Dendritic cell treated with granulocyte-macrophage colony-stimulating factor and Interleukin-4, amounts not matched to agents 40 ng/mL and 50 ng/mL, for 4 days (primary cell): ENCODE results near the gene MAN2A1.
A peak's percentile ranks its signal among the peaks of the same experiment; 100 is the strongest.

Source experiments
- H3K27ac Mint-ChIP-seq: one replicate; pipeline ENCODE4 v1.8.0; 2022; ENCODE audit warnings: mild to moderate bottlenecking, mixed read lengths
- H3K27me3 Mint-ChIP-seq: one replicate; pipeline ENCODE4 v1.8.0; 2022; ENCODE audit warnings: mild to moderate bottlenecking, mixed read lengths
- H3K36me3 Mint-ChIP-seq: one replicate; pipeline ENCODE4 v1.8.0; 2022; ENCODE audit warnings: low read depth, mixed read lengths
- H3K4me1 Mint-ChIP-seq: one replicate; pipeline ENCODE4 v1.8.0; 2022; ENCODE audit warnings: low read depth, mixed read lengths
- H3K4me3 Mint-ChIP-seq: one replicate; pipeline ENCODE4 v1.8.0; 2022; ENCODE audit warnings: mild to moderate bottlenecking, moderate library complexity, mixed read lengths
- H3K9me3 Mint-ChIP-seq: one replicate; pipeline ENCODE4 v1.8.0; 2022; ENCODE audit warnings: mixed read lengths
- intact Hi-C: fragments of 100-400 bp; cut with micrococcal nuclease; formaldehyde crosslinking; loops from one replicate; pipeline ENCODE4 v1.15.0; 2022

The MAN2A1 gene

GRCh38 chr5:109689740-109690241 is at the start of gene MAN2A1:
TSS of gene MAN2A1 (plus strand) at chr5:109689927. CDS start at chr5:109690418, 491 bp downstream.
- no peaks in the 10 kb centered on the region for H3K9me3 Mint-ChIP-seq
- H3K27ac Mint-ChIP-seq: peak within 1 kb of the TSS; percentile 93
- H3K27me3 Mint-ChIP-seq: no peaks in the 10 kb centered on the region
- peaks cover 18% of the 10 kb centered on the region for H3K36me3 Mint-ChIP-seq
- intact Hi-C loops: loop anchor here (1.0 to 10.0 kb wide), 5 partner anchors 33 to 1305 kb away; partner anchors contain the start of gene FBXL17
- H3K4me1 Mint-ChIP-seq: peaks cover 38% of the 10 kb centered on the region
- peak within 1 kb of the TSS; percentile 94 for H3K4me3 Mint-ChIP-seq

- intact Hi-C loops: no loop called here
- Mint-ChIP-seq H3K27me3 (peaks cover 5% of the 10 kb centered on the region), H3K36me3 (no peaks in the 10 kb centered on the region), H3K4me3 (no peak overlapping the region), H3K9me3 (peaks cover 31% of the 10 kb centered on the region), H3K27ac (no peak overlapping the region), H3K4me1 (peaks cover 28% of the 10 kb centered on the region)
These were observed 48.8 kb upstream of the MAN2A1 start for GRCh38 chr5:109640976-109641375.

DNA sequence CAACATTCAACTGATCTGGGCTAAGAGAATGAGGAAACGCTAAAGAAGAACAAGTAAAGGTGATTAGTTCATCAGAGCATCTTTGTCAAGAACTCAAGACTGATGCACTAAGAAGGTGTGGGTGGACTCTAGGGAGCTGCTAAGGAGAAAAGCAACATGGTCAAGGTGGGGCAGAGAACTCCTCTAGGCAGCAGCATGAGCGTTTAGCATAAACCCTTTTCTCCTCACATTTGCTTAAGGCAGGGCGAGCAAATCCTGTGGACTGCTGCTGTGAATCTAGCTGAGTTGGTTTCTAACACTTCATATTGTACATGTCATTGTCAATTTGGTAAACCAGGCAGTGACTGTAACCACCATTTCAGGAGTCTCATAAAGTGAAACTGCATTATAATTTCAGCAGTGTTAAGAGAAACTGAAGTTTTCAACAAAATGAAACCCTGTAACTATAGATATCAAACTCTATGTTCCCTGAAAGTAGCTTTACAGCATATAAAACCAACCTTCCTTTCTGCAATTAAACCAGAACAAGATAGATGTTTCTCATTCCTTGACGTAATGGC is 45.9 kb upstream of the MAN2A1 start:
- intact Hi-C loops: no loop called here
- Mint-ChIP-seq H3K9me3 (peaks cover 31% of the 10 kb centered on the region), H3K4me1 (peaks cover 6% of the 10 kb centered on the region), H3K27me3 (no peaks in the 10 kb centered on the region), H3K4me3 (no peak overlapping the region), H3K36me3 (no peaks in the 10 kb centered on the region), H3K27ac (no peak overlapping the region)

GRCh38 chr5:109644829-109645228 is 44.9 kb upstream of the MAN2A1 start:
- Mint-ChIP-seq H3K4me1 (no peaks in the 10 kb centered on the region), H3K36me3 (no peaks in the 10 kb centered on the region), H3K27ac (no peak overlapping the region), H3K9me3 (peaks cover 24% of the 10 kb centered on the region), H3K27me3 (no peaks in the 10 kb centered on the region), H3K4me3 (no peak overlapping the region)
- intact Hi-C loops: no loop called here

GRCh38 chr5:109645707-109646192 is 44.0 kb upstream of the MAN2A1 start:
- no peaks in the 10 kb centered on the region for H3K27me3 Mint-ChIP-seq
- no peaks in the 10 kb centered on the region for H3K4me1 Mint-ChIP-seq
- H3K9me3 Mint-ChIP-seq: peaks cover 15% of the 10 kb centered on the region
- no peak overlapping the region for H3K27ac Mint-ChIP-seq
- intact Hi-C loops: no loop called here
- no peak overlapping the region for H3K4me3 Mint-ChIP-seq
- no peaks in the 10 kb centered on the region for H3K36me3 Mint-ChIP-seq

DNA sequence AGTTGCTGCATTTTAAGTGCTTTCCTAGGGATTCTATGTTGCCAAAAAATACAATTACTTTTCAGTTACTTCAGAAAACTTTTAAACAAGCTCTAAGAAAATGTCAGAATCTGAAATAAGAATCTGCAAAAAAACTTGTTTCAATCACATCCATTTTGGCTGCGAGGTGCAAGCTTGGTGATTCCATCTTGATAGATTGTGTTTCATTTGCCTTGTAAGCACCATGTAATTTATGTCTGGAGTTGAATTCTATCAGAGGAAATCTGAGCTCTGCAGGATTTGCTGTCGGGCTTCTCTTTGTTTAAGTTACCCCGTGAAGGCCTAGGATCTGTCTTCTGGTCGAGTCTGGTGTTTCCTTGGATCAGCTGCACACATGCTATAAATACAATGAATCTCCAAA is 40.4 kb upstream of the MAN2A1 start:
- no peaks in the 10 kb centered on the region for H3K9me3 Mint-ChIP-seq
- intact Hi-C loops: no loop called here
- H3K4me1 Mint-ChIP-seq: peaks cover 8% of the 10 kb centered on the region
- H3K4me3 Mint-ChIP-seq: no peak overlapping the region
- no peaks in the 10 kb centered on the region for H3K36me3 Mint-ChIP-seq
- peaks cover 4% of the 10 kb centered on the region for H3K27me3 Mint-ChIP-seq
- no peak overlapping the region for H3K27ac Mint-ChIP-seq

DNA sequence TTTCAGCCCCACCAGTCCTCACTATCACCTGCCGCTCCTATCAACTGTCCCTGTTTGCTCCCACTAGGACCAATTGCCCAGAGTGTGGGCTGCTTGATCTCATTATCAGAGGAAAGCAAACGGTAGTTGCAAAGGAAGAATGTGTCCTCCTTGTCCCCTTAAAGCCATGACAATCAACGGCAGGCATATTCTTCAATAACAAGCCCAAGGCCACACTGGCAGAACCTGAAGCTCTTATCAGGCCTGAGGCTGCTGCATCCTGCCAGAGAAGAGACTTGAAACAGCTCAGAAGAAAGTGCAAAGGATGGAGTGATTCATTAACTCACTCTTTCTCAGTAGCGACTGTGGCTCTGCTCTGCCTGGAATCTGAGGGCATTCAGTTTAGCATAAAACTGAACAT is 39.2 kb upstream of the MAN2A1 start:
- Mint-ChIP-seq H3K9me3 (no peaks in the 10 kb centered on the region), H3K36me3 (no peaks in the 10 kb centered on the region), H3K27ac (no peak overlapping the region), H3K4me1 (peaks cover 15% of the 10 kb centered on the region), H3K27me3 (peaks cover 6% of the 10 kb centered on the region), H3K4me3 (no peak overlapping the region)
- intact Hi-C loops: loop anchor here (10.0 kb wide), 1 partner anchor 146 kb away; no protein-coding TSS in a partner anchor

GRCh38 chr5:109652096-109652495 is 37.6 kb upstream of the MAN2A1 start:
- H3K27me3 Mint-ChIP-seq: peaks cover 6% of the 10 kb centered on the region
- H3K4me3 Mint-ChIP-seq: no peak overlapping the region
- no peaks in the 10 kb centered on the region for H3K9me3 Mint-ChIP-seq
- intact Hi-C loops: loop anchor here (10.0 kb wide), 1 partner anchor 147 kb away; no protein-coding TSS in a partner anchor
- no peaks in the 10 kb centered on the region for H3K36me3 Mint-ChIP-seq
- H3K27ac Mint-ChIP-seq: no peak overlapping the region
- H3K4me1 Mint-ChIP-seq: peaks cover 31% of the 10 kb centered on the region

GRCh38 chr5:109653042-109653441 is 36.7 kb upstream of the MAN2A1 start:
- H3K4me1 Mint-ChIP-seq: peaks cover 35% of the 10 kb centered on the region
- intact Hi-C loops: loop anchor here (10.0 kb wide), 1 partner anchor 148 kb away; no protein-coding TSS in a partner anchor
- no peaks in the 10 kb centered on the region for H3K9me3 Mint-ChIP-seq
- H3K36me3 Mint-ChIP-seq: no peaks in the 10 kb centered on the region
- no peak overlapping the region for H3K27ac Mint-ChIP-seq
- H3K27me3 Mint-ChIP-seq: peaks cover 6% of the 10 kb centered on the region
- no peak overlapping the region for H3K4me3 Mint-ChIP-seq

- Mint-ChIP-seq H3K27ac (no peak overlapping the region), H3K4me3 (no peak overlapping the region), H3K36me3 (no peaks in the 10 kb centered on the region), H3K4me1 (peaks cover 35% of the 10 kb centered on the region), H3K9me3 (no peaks in the 10 kb centered on the region), H3K27me3 (peaks cover 6% of the 10 kb centered on the region)
- intact Hi-C loops: loop anchor here (10.0 kb wide), 1 partner anchor 149 kb away; no protein-coding TSS in a partner anchor
These were observed 36.0 kb upstream of the MAN2A1 start for GRCh38 chr5:109653561-109654239.

GRCh38 chr5:109654455-109654854 is 35.3 kb upstream of the MAN2A1 start:
- Mint-ChIP-seq H3K4me3 (no peak overlapping the region), H3K4me1 (peaks cover 35% of the 10 kb centered on the region), H3K9me3 (no peaks in the 10 kb centered on the region), H3K27me3 (peaks cover 6% of the 10 kb centered on the region), H3K27ac (peak overlapping the region; percentile 41), H3K36me3 (no peaks in the 10 kb centered on the region)
- intact Hi-C loops: loop anchor here (10.0 kb wide), 1 partner anchor 150 kb away; no protein-coding TSS in a partner anchor

GRCh38 chr5:109655841-109656240 is 33.9 kb upstream of the MAN2A1 start:
- Mint-ChIP-seq H3K36me3 (no peaks in the 10 kb centered on the region), H3K9me3 (no peaks in the 10 kb centered on the region), H3K4me1 (peaks cover 35% of the 10 kb centered on the region), H3K27ac (peak overlapping the region; percentile 70), H3K27me3 (peaks cover 6% of the 10 kb centered on the region), H3K4me3 (no peak overlapping the region)
- intact Hi-C loops: loop anchor here (2.0 to 10.0 kb wide), 2 partner anchors 33 to 151 kb away; partner anchors contain the start of gene MAN2A1

GRCh38 chr5:109656829-109657228 is 32.9 kb upstream of the MAN2A1 start:
- intact Hi-C loops: loop anchor here (2.0 to 10.0 kb wide), 2 partner anchors 32 to 152 kb away; partner anchors contain the start of gene MAN2A1
- Mint-ChIP-seq H3K4me1 (peaks cover 35% of the 10 kb centered on the region), H3K4me3 (no peak overlapping the region), H3K9me3 (no peaks in the 10 kb centered on the region), H3K27ac (peak overlapping the region; percentile 70), H3K27me3 (peaks cover 6% of the 10 kb centered on the region), H3K36me3 (no peaks in the 10 kb centered on the region)

- no peaks in the 10 kb centered on the region for H3K36me3 Mint-ChIP-seq
- intact Hi-C loops: loop anchor here (10.0 kb wide), 1 partner anchor 155 kb away; no protein-coding TSS in a partner anchor
- H3K9me3 Mint-ChIP-seq: no peaks in the 10 kb centered on the region
- H3K27me3 Mint-ChIP-seq: no peaks in the 10 kb centered on the region
- H3K4me3 Mint-ChIP-seq: no peak overlapping the region
- H3K4me1 Mint-ChIP-seq: peaks cover 29% of the 10 kb centered on the region
- no peak overlapping the region for H3K27ac Mint-ChIP-seq
These were observed 29.8 kb upstream of the MAN2A1 start for GRCh38 chr5:109659901-109660300.
